ENCODE measurements around the gene INTS1.
"Not testable (repeated sequence)": the region's sequence is repeated elsewhere in the genome, so short reads cannot be mapped to it uniquely, and the experiment has no call there.

The INTS1 gene

GRCh38 chr7:1516586-1517251 is 12.5 kb upstream of the INTS1 start:
- no peak for TF ChIP-seq CTCF (IDR thresholded peaks at IDR 0.05; ENCODE audit: borderline replicate concordance, insufficient read depth, low read depth, low read length)

GRCh38 chr7:1515509-1515967 is 11.3 kb upstream of the INTS1 start:
- not testable (repeated sequence) for H3K4me3 ChIP-seq (ENCODE audit: low read depth, low read length)

More at GRCh38 chr7:1516586-1517251, 12.5 kb upstream of the INTS1 start:
- no peak overlapping the region for H3K4me3 ChIP-seq (ENCODE audit: low read depth, low read length)

- TF ChIP-seq CTCF (IDR thresholded peaks at IDR 0.05; ENCODE audit: borderline replicate concordance, insufficient read depth, low read depth, low read length), result no peak
- H3K4me3 ChIP-seq (ENCODE audit: low read depth, low read length), result no peak overlapping the region
These were observed 10.8 kb upstream of the INTS1 start for GRCh38 chr7:1514995-1515401.

GRCh38 chr7:1514407-1514806 is 10.2 kb upstream of the INTS1 start:
- no peak for TF ChIP-seq CTCF (IDR thresholded peaks at IDR 0.05; ENCODE audit: borderline replicate concordance, insufficient read depth, low read depth, low read length)
- no peak overlapping the region for H3K4me3 ChIP-seq (ENCODE audit: low read depth, low read length)

- H3K4me3 ChIP-seq (ENCODE audit: low read depth, low read length), result no peak overlapping the region
These were observed 9.5 kb upstream of the INTS1 start for GRCh38 chr7:1513657-1514095.

GRCh38 chr7:1512781-1513656 is 8.8 kb upstream of the INTS1 start:
- no peak for TF ChIP-seq CTCF (IDR thresholded peaks at IDR 0.05; ENCODE audit: borderline replicate concordance, insufficient read depth, low read depth, low read length)
- no peak overlapping the region for H3K4me3 ChIP-seq (ENCODE audit: low read depth, low read length)

More at GRCh38 chr7:1513657-1514095, 9.5 kb upstream of the INTS1 start:
- TF ChIP-seq CTCF (IDR thresholded peaks at IDR 0.05; ENCODE audit: borderline replicate concordance, insufficient read depth, low read depth, low read length), result no peak

- H3K4me3 ChIP-seq (ENCODE audit: low read depth, low read length), result no peak overlapping the region
- no peak for TF ChIP-seq CTCF (IDR thresholded peaks at IDR 0.05; ENCODE audit: borderline replicate concordance, insufficient read depth, low read depth, low read length)
These were observed 7.5 kb upstream of the INTS1 start for GRCh38 chr7:1511444-1512422.
